Ishikawa (cell line): Measurements from ENCODE around the gene PBX1.

ENCODE experiments used
- CEBPB ChIP-seq: IDR thresholded peaks from 2 replicates; pipeline ENCODE4 v1.6.1; 2012
- CREB1 ChIP-seq: IDR thresholded peaks from 2 replicates; pipeline ENCODE4 v1.6.1; 2012; ENCODE audit warnings: low read depth
- EGR1 ChIP-seq: IDR thresholded peaks from 2 replicates; pipeline ENCODE4 v1.6.1; 2012
- EP300 ChIP-seq: IDR thresholded peaks from 2 replicates; pipeline ENCODE4 v1.6.1; 2012; ENCODE audit warnings: borderline replicate concordance
- FOXM1 ChIP-seq: IDR thresholded peaks from 2 replicates; pipeline ENCODE4 v1.6.1; 2012; ENCODE audit warnings: low read depth, borderline replicate concordance
- MAX ChIP-seq: IDR thresholded peaks from 2 replicates; pipeline ENCODE4 v1.6.1; 2012
- NFIC ChIP-seq: IDR thresholded peaks from 2 replicates; pipeline ENCODE4 v1.6.1; 2012
- RAD21 ChIP-seq: IDR thresholded peaks from 2 replicates; pipeline ENCODE4 v1.6.1; 2012; ENCODE audit warnings: low read depth
- REST ChIP-seq: IDR thresholded peaks from 2 replicates; pipeline ENCODE4 v1.6.1; 2012; ENCODE audit warnings: low read depth, mild to moderate bottlenecking
- TAF1 ChIP-seq: IDR thresholded peaks from 2 replicates; pipeline ENCODE4 v1.6.1; 2012; ENCODE audit warnings: low read depth, mild to moderate bottlenecking
- TCF12 ChIP-seq: IDR thresholded peaks from 2 replicates; pipeline ENCODE4 v1.6.1; 2012; ENCODE audit warnings: low read depth
- TEAD4 ChIP-seq: IDR thresholded peaks from 2 replicates; pipeline ENCODE4 v1.6.1; 2012
- YY1 ChIP-seq: IDR thresholded peaks from 2 replicates; pipeline ENCODE4 v1.6.1; 2012; ENCODE audit warnings: low read depth
- ZBTB7A ChIP-seq: IDR thresholded peaks from 2 replicates; pipeline ENCODE4 v1.6.1; 2012; ENCODE audit warnings: low read depth
- TF ChIP-seq, protein P1 (sequence below): IDR thresholded peaks from 2 replicates; pipeline ENCODE4 v1.6.1; 2012

PBX1 gene

DNA sequence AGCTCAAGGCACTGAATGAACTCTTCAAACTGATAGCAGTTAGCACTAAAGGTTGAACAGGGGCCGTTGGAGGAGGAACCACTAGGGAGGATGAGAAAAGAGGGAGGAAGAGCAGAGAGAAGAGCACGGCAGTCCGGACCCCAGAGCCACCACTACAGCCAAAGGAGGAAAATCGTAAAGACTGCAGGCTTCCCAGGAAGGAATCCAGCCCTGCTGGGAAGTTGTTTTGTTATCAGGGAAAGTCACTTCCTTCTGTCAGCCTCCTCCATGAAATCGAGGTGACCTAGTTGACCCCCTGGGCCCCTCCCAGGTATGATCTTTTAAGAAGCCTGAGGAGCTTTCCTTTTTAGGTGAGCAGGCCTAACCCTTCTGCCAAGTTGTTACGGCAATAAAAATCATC lies 88.2 kb downstream of the PBX1 start:
- no peak for TF ChIP-seq CEBPB
- TF ChIP-seq REST, result no peak
- no peak for TF ChIP-seq EGR1
- no peak for TF ChIP-seq MAX
- TF ChIP-seq ZBTB7A, result no peak
- TF ChIP-seq TCF12, result no peak
- TF ChIP-seq TAF1, result no peak
- TF ChIP-seq YY1, result no peak
- TF ChIP-seq CREB1, result no peak
- TF ChIP-seq TEAD4, result no peak
- no peak for TF ChIP-seq EP300
- TF ChIP-seq, protein P1, sequence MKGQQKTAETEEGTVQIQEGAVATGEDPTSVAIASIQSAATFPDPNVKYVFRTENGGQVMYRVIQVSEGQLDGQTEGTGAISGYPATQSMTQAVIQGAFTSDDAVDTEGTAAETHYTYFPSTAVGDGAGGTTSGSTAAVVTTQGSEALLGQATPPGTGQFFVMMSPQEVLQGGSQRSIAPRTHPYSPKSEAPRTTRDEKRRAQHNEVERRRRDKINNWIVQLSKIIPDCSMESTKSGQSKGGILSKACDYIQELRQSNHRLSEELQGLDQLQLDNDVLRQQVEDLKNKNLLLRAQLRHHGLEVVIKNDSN, result no peak
- TF ChIP-seq RAD21, result no peak
- TF ChIP-seq FOXM1, result no peak
- no peak for TF ChIP-seq NFIC

DNA sequence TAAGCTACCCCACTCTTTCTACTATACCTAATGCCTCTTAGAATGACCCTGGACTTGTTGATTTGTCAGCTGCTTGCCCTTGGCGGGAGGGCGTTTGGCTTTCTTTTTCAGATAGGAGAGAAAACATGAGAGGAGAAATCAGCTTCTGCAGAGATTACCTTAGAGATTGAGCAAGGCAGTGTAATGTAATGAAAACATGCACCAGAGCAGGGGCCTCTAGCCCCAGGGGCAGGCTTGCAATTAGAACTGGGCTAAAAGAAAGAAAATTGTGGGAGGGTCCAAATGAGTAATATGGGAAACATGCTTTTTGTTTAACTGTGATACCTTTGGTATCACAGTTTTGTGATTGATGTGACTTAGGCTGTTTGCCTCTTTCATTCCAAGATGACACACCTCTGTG lies 89.7 kb downstream of the PBX1 start:
- TF ChIP-seq YY1 (no peak), TAF1 (no peak), EGR1 (no peak), CREB1 (no peak)
- TF ChIP-seq, protein P1, result no peak

GRCh38 chr1:164649146-164649545 lies 90.2 kb downstream of the PBX1 start:
- TF ChIP-seq CEBPB, result no peak
- TF ChIP-seq REST, result no peak
- no peak for TF ChIP-seq RAD21
- no peak for TF ChIP-seq EP300
- no peak for TF ChIP-seq ZBTB7A

GRCh38 chr1:164650531-164650930 lies 91.5 kb downstream of the PBX1 start:
- TF ChIP-seq CEBPB (no peak), NFIC (no peak), TEAD4 (no peak), TAF1 (no peak), TCF12 (no peak), EGR1 (no peak), RAD21 (no peak), REST (no peak), MAX (no peak), ZBTB7A (no peak), CREB1 (no peak), YY1 (no peak), EP300 (no peak)
- TF ChIP-seq, protein P1, result no peak

GRCh38 chr1:164651351-164651951 lies 92.5 kb downstream of the PBX1 start:
- TF ChIP-seq CREB1, result no peak
- no peak for TF ChIP-seq RAD21
- no peak for TF ChIP-seq YY1
- TF ChIP-seq TCF12, result no peak
- no peak for TF ChIP-seq ZBTB7A
- no peak for TF ChIP-seq EGR1
- TF ChIP-seq TEAD4, result no peak
- TF ChIP-seq NFIC, result no peak
- TF ChIP-seq MAX, result no peak
- TF ChIP-seq TAF1, result no peak
- no peak for TF ChIP-seq FOXM1
- TF ChIP-seq, protein P1, result no peak
